RPMI7951 (cell line): Measurements from ENCODE around the gene SDSL. TPM values are rescaled to one million over a fixed set of nuclear protein-coding genes. Genes with fewer than 3 reads are reported as not detected.

ENCODE experiments used
- DNase-seq: peaks from one replicate; pipeline ENCODE4 v3.0.0-alpha.2; 2012; ENCODE audit warnings: low read depth
- total RNA-seq: library from RNA; depleted of rRNA; stranded (reverse); fragments of >200 nt; shearing (Covaris generic); gene quantifications from 2 replicates; pipeline ENCODE4 v1.2.3, GENCODE V29; 2014; rRNA removed

Gene SDSL
- total RNA-seq, 1 experiment from 2014 or later: 5.6 TPM

GRCh38 chr12:113480336-113480971 is 58.3 kb downstream of the SDSL start:
- DNase-seq: no peak

DNA sequence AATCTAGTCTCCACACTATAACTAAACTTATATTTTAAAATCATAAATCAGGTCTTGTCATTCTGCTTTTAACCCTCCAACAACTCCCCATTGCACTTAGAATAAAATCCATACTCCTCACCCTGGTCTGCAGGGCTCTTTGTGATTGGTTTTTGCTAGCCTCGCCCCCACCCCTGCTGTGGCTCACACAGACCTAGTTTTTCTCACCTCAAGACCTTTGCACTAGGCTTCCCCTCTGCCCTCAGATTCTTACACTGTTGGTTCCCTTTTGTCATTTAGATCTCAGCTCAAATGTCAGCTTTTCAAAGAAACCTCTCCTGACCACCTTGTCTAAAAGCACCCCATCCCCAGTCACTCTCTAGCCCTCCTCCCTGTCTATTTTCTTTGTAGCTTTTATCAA is 60.2 kb downstream of the SDSL start:
- DNase-seq: no peak

- DNase-seq: no peak
Observed at GRCh38 chr12:113485330-113485729, 63.1 kb downstream of the SDSL start.

GRCh38 chr12:113486722-113487121 is 64.5 kb downstream of the SDSL start:
- no peak for DNase-seq

Other genes starting within 250 kb of the SDSL start
- 17.2 and 20.7 TPM in 2 replicates for gene DDX54, start 236.9 kb upstream of the SDSL start, total RNA-seq
- 39.5 and 43.0 TPM in 2 replicates for gene RITA1, start 236.7 kb upstream of the SDSL start, total RNA-seq
- 30.4 and 38.6 TPM in 2 replicates for gene TPCN1, start 200.9 kb upstream of the SDSL start, total RNA-seq
- 5.2 and 11.9 TPM in 2 replicates for gene SLC8B1, start 87.3 kb upstream of the SDSL start, total RNA-seq
- 14.6 and 17.1 TPM in 2 replicates for gene PLBD2, start 63.8 kb upstream of the SDSL start, total RNA-seq
- gene SDS, start 18.5 kb upstream of the SDSL start, total RNA-seq: not detected in 2 replicates
- 0.12 TPM in 1 of 2 replicates, not detected in the other for gene LHX5, start 49.5 kb downstream of the SDSL start, total RNA-seq